Activated B cell treated with CpG ODN at 0.5 μM for 24 hours (primary cell): Measurements from ENCODE around the gene PCTP. TPM values are rescaled to one million over a fixed set of nuclear protein-coding genes. Genes with fewer than 3 reads are reported as not detected.

Experiments
- ATAC-seq: fragments of 200-7000 bp; cut with Tn5 transposase; one replicate; pipeline ENCODE4 v1.10.0; 2021; ENCODE audit warnings: low read depth, mild to moderate bottlenecking, moderate library complexity
- CTCF ChIA-PET: fragments of 350-600 bp; sonication (Branson Sonifier 250); formaldehyde crosslinking; loops from one replicate; lab custom pipeline; 2021; ENCODE audit warnings: antibody characterized with exemption; lab: Charles Lee
- POLR2A ChIA-PET: fragments of 350-600 bp; sonication (Branson Sonifier 250); formaldehyde crosslinking; loops from one replicate; lab custom pipeline; 2021; ENCODE audit warnings: antibody characterized with exemption; lab: Charles Lee
- DNase-seq: peaks from one replicate; pipeline ENCODE4 v3.0.0; 2022
- H3K27ac Mint-ChIP-seq: one replicate; pipeline ENCODE4 v1.8.0; 2020; ENCODE audit warnings: mixed read lengths
- H3K27me3 Mint-ChIP-seq: one replicate; pipeline ENCODE4 v1.8.0; 2021; ENCODE audit warnings: mixed read lengths
- H3K36me3 Mint-ChIP-seq: one replicate; pipeline ENCODE4 v1.8.0; 2021; ENCODE audit warnings: low read depth, mixed read lengths
- H3K4me1 Mint-ChIP-seq: one replicate; pipeline ENCODE4 v1.8.0; 2021; ENCODE audit warnings: mixed read lengths
- H3K4me3 Mint-ChIP-seq: one replicate; pipeline ENCODE4 v1.8.0; 2020; ENCODE audit warnings: mild to moderate bottlenecking, mixed read lengths
- H3K9me3 Mint-ChIP-seq: one replicate; pipeline ENCODE4 v1.8.0; 2020; ENCODE audit warnings: mixed read lengths
- intact Hi-C: fragments of 100-400 bp; cut with micrococcal nuclease; formaldehyde crosslinking; loops from one replicate; pipeline ENCODE4 v1.15.1; 2024
- total RNA-seq: library from RNA; stranded (reverse); gene quantifications from 2 replicates; pipeline ENCODE4 v1.2.3, GENCODE V29; 2022
- TF ChIP-seq, protein P1 (sequence below): fragments of 200-600 bp; IDR thresholded peaks from one replicate; pipeline ENCODE4 v1.8.0; 2022; ENCODE audit warnings: antibody characterized with exemption, mild to moderate bottlenecking

PCTP gene
- total RNA-seq, 1 donor from 2014 or later = 9.0 TPM

DNA sequence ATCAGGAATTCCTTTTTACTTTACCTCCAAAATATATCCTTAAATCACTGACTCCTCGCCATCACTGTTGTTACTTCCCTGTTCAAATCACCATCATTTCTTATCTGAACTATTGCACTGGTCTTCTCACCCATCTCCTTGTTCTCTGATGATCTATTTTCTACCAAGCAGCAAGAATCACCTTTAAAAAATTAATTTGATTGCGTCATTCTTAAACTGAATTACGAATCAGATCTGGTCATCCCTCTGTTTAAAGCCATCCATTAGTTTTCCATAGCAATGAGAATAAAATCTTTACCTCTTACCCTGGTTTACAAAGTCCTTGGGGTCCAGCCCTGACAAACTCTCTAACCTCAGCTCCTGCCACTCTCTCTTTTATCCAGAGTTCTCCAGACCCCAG lies 14.6 kb downstream of the PCTP start:
- Mint-ChIP-seq H3K27me3 (no peaks in the 10 kb centered on the region), H3K27ac (no peak overlapping the region)

GRCh38 chr17:55768936-55769624 lies 18.2 kb downstream of the PCTP start:
- no peaks in the 10 kb centered on the region for H3K9me3 Mint-ChIP-seq
- H3K27me3 Mint-ChIP-seq = no peaks in the 10 kb centered on the region
- H3K36me3 Mint-ChIP-seq = peaks cover 24% of the 10 kb centered on the region
- DNase-seq (no peak), ATAC-seq (no peak)
- intact Hi-C loops = no loop called here
- ChIA-PET CTCF (interaction anchor here (1.1 to 6.6 kb wide), 4 partner anchors 8 to 243 kb away, joined by 3 to 50 read pairs (median 7); no protein-coding TSS in a partner anchor), POLR2A (no interaction called here)
- H3K4me3 Mint-ChIP-seq = no peak overlapping the region
- H3K27ac Mint-ChIP-seq = no peak overlapping the region
- H3K4me1 Mint-ChIP-seq = no peaks in the 10 kb centered on the region
- TF ChIP-seq, protein P1, sequence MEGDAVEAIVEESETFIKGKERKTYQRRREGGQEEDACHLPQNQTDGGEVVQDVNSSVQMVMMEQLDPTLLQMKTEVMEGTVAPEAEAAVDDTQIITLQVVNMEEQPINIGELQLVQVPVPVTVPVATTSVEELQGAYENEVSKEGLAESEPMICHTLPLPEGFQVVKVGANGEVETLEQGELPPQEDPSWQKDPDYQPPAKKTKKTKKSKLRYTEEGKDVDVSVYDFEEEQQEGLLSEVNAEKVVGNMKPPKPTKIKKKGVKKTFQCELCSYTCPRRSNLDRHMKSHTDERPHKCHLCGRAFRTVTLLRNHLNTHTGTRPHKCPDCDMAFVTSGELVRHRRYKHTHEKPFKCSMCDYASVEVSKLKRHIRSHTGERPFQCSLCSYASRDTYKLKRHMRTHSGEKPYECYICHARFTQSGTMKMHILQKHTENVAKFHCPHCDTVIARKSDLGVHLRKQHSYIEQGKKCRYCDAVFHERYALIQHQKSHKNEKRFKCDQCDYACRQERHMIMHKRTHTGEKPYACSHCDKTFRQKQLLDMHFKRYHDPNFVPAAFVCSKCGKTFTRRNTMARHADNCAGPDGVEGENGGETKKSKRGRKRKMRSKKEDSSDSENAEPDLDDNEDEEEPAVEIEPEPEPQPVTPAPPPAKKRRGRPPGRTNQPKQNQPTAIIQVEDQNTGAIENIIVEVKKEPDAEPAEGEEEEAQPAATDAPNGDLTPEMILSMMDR = no peak

More for the DNA sequence above, 14.6 kb downstream of the PCTP start:
- ATAC-seq (no peak), DNase-seq (no peak)
- TF ChIP-seq, protein P1 = no peak
- H3K4me3 Mint-ChIP-seq = no peak overlapping the region
- H3K36me3 Mint-ChIP-seq = peaks cover 3% of the 10 kb centered on the region
- POLR2A ChIA-PET = no interaction called here
- intact Hi-C loops = no loop called here
- no peaks in the 10 kb centered on the region for H3K9me3 Mint-ChIP-seq
- CTCF ChIA-PET = no interaction called here
- peaks cover 4% of the 10 kb centered on the region for H3K4me1 Mint-ChIP-seq

DNA sequence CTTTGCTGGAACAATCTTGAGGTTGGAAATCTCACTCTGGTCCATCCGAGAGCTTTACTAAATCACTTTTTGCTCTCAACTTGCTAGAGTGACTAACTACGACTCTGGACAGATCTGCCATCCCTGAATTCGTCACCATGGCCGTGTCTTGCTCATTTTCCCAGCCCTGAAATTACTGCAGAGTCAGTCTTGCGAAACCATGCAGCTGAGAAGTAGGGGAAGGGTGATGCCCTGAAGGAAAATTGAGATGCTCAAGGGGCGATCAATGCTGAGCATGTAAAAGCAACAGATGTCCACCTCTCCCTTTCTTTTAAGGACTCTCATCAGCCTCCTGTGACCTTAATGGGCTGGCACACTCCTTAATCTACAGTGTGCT lies 18.8 kb downstream of the PCTP start:
- H3K36me3 Mint-ChIP-seq = peaks cover 27% of the 10 kb centered on the region
- intact Hi-C loops = no loop called here
- H3K9me3 Mint-ChIP-seq = no peaks in the 10 kb centered on the region
- ChIA-PET CTCF (interaction anchor here (0.9 to 6.6 kb wide), 7 partner anchors 9 to 244 kb away, joined by 3 to 50 read pairs (median 5); no protein-coding TSS in a partner anchor), POLR2A (no interaction called here)
- H3K27ac Mint-ChIP-seq = no peak overlapping the region
- TF ChIP-seq, protein P1 = no peak
- no peak overlapping the region for H3K4me3 Mint-ChIP-seq
- no peaks in the 10 kb centered on the region for H3K4me1 Mint-ChIP-seq
- no peaks in the 10 kb centered on the region for H3K27me3 Mint-ChIP-seq
- DNase-seq (no peak), ATAC-seq (no peak)

- TF ChIP-seq, protein P1 = no peak
- H3K4me1 Mint-ChIP-seq = no peaks in the 10 kb centered on the region
- H3K9me3 Mint-ChIP-seq = no peaks in the 10 kb centered on the region
- no peak overlapping the region for H3K27ac Mint-ChIP-seq
- CTCF ChIA-PET = interaction anchor here (0.9 to 6.6 kb wide), 9 partner anchors 9 to 245 kb away, joined by 3 to 50 read pairs (median 4); no protein-coding TSS in a partner anchor
- no peak for ATAC-seq
- no peak for DNase-seq
- intact Hi-C loops = loop anchor here (1.0 kb wide), 1 partner anchor 244 kb away; no protein-coding TSS in a partner anchor
- H3K36me3 Mint-ChIP-seq = peaks cover 31% of the 10 kb centered on the region
- POLR2A ChIA-PET = interaction anchor here (0.7 kb wide), 1 partner anchor 452 kb away, joined by 4 read pairs; no protein-coding TSS in a partner anchor
- no peaks in the 10 kb centered on the region for H3K27me3 Mint-ChIP-seq
- no peak overlapping the region for H3K4me3 Mint-ChIP-seq
Measured at GRCh38 chr17:55770196-55770870, 19.5 kb downstream of the PCTP start.

DNA sequence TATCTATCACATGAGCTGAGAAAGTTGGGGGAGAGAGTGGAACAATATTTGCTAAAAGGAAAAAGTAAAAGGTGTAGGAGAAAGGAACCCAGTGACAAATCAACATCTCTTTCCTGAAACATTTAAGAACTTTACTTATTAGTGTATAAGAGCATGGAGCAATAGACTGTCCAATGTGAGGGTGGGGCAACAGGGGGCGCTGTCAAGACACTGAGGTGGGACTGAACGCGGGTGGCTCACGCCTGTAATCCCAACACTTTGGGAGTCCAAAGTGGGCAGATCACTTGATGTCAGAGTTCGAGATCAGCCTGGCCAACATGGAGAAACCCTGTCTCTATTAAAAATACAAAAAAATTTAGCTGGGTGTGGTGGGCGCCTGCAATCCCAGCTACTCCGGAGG lies 21.2 kb downstream of the PCTP start:
- peaks cover 41% of the 10 kb centered on the region for H3K36me3 Mint-ChIP-seq
- ChIA-PET CTCF (interaction anchor here (0.9 to 6.6 kb wide), 4 partner anchors 10 to 246 kb away, joined by 3 to 50 read pairs (median 4); no protein-coding TSS in a partner anchor), POLR2A (no interaction called here)
- no peaks in the 10 kb centered on the region for H3K9me3 Mint-ChIP-seq
- intact Hi-C loops = no loop called here
- ATAC-seq (no peak), DNase-seq (no peak)
- TF ChIP-seq, protein P1 = no peak
- no peaks in the 10 kb centered on the region for H3K27me3 Mint-ChIP-seq
- no peak overlapping the region for H3K4me3 Mint-ChIP-seq
- no peaks in the 10 kb centered on the region for H3K4me1 Mint-ChIP-seq
- no peak overlapping the region for H3K27ac Mint-ChIP-seq
